Astrocyte of the cerebellum (primary cell): Measurements from ENCODE around the gene MAP3K20.
"Not testable (repeated sequence)": the region's sequence is repeated elsewhere in the genome, so short reads cannot be mapped to it uniquely, and the experiment has no call there.

Experiments used
- DNase-seq: peaks from one replicate; pipeline ENCODE4 v3.0.0-alpha.2; 2011; ENCODE audit warnings: low read depth
- H3K4me3 ChIP-seq: 2 replicates; pipeline ENCODE4 v1.5.1; 2011; ENCODE audit warnings: mild to moderate bottlenecking, low read depth, low read length, moderate library complexity
- CTCF ChIP-seq: IDR thresholded peaks from 2 replicates; pipeline ENCODE4 v1.5.1; 2012; ENCODE audit warnings: low read length, low read depth, moderate library complexity, mild to moderate bottlenecking; ENCODE audit errors: missing control alignments
- in situ Hi-C: cut with HindIII; loops from 2 replicates; pipeline ENCODE4 v1.10.0; 2017; ENCODE audit warnings: low sequenced_read_pairs

The MAP3K20 gene

GRCh38 chr2:173196638-173197037 is 121.0 kb downstream of the MAP3K20 start:
- in situ Hi-C loops, result no loop called here
- DNase-seq, result no peak
- no peak for TF ChIP-seq CTCF
- no peak overlapping the region for H3K4me3 ChIP-seq

DNA sequence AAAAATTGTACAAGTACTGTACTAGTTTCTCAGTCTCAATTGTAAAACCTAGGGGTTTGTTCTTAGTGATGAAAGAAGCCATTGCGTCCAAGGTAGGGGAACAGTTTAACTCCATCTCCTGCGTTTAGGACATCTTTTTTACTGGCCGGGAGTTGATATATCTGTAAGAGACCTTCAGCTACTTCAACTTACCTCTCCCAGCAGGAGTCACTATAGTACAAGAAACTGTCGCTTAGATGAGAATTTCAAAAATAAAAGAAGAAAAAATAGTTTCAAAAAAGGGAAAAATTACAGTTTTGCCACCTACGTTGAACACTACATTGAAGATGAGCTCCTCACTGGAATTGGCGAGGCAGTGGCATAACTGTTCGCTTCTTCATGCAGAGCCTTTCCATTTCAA is 122.7 kb downstream of the MAP3K20 start:
- no peak overlapping the region for H3K4me3 ChIP-seq
- in situ Hi-C loops, result no loop called here
- TF ChIP-seq CTCF, result no peak
- DNase-seq, result no peak

GRCh38 chr2:173199294-173199693 is 123.6 kb downstream of the MAP3K20 start:
- DNase-seq, result no peak
- no peak for TF ChIP-seq CTCF
- in situ Hi-C loops, result no loop called here
- no peak overlapping the region for H3K4me3 ChIP-seq

GRCh38 chr2:173202570-173202969 is 126.9 kb downstream of the MAP3K20 start:
- H3K4me3 ChIP-seq, result no peak overlapping the region
- no peak for TF ChIP-seq CTCF
- in situ Hi-C loops, result loop anchor here (25.0 kb wide), 1 partner anchor 365 kb away; no protein-coding TSS in a partner anchor
- no peak for DNase-seq

- no peak for TF ChIP-seq CTCF
- DNase-seq, result peak; percentile 77
- H3K4me3 ChIP-seq, result no peak overlapping the region
- in situ Hi-C loops, result loop anchor here (25.0 kb wide), 1 partner anchor 367 kb away; no protein-coding TSS in a partner anchor
Measured at GRCh38 chr2:173204316-173204715, 128.7 kb downstream of the MAP3K20 start.

GRCh38 chr2:173205375-173205774 is 129.7 kb downstream of the MAP3K20 start:
- no peak overlapping the region for H3K4me3 ChIP-seq
- in situ Hi-C loops, result loop anchor here (5.0 to 25.0 kb wide), 2 partner anchors 33 to 368 kb away; no protein-coding TSS in a partner anchor
- no peak for TF ChIP-seq CTCF
- DNase-seq, result peak; percentile 37

DNA sequence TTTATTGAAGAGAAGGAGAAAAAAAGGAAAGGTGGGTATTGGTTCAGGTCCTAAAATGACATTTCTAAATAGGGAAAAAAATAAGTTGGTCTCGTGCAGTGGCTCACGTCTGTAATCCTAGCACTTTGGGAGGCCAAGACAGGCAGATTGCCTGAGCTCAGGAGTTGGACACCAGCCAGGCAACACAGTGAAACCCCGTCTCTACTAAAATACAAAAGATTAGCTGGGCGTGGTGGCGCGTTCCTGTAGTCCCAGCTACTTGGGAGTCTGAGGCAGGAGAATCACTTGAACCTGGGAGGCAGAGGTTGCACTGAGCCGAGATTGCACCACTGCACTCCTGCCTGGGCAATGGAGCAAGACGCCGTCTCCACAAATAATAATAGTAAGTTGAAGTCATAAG is 131.5 kb downstream of the MAP3K20 start:
- in situ Hi-C loops, result loop anchor here (5.0 to 25.0 kb wide), 2 partner anchors 35 to 370 kb away; no protein-coding TSS in a partner anchor
- not testable (repeated sequence) for H3K4me3 ChIP-seq, DNase-seq
